Peyer's patch (tissue), 4 donors: ENCODE measurements around the gene MROH9. TPM values are rescaled to one million over a fixed set of nuclear protein-coding genes. Genes with fewer than 3 reads are reported as not detected.

ENCODE experiments used
- DNase-seq, 3 donors: peaks; one replicate each; pipeline ENCODE4 v3.0.0-alpha.2; 2017 to 2019
- H3K27ac ChIP-seq, 4 donors: fragments of 200-600 bp; sonication (generic); one replicate each; pipeline ENCODE4 v1.5.1; 2016 to 2019
- H3K27me3 ChIP-seq, 2 donors: fragments of 200-600 bp; sonication (generic); one replicate each; pipeline ENCODE4 v1.5.1; 2019
- H3K36me3 ChIP-seq, 3 donors: fragments of 200-600 bp; sonication (generic); one replicate each; pipeline ENCODE4 v1.5.1; 2016 to 2019
- H3K4me1 ChIP-seq, 4 donors: fragments of 200-600 bp; sonication (generic); one replicate each; pipeline ENCODE4 v1.5.1; 2016 to 2019
- H3K4me3 ChIP-seq, 4 donors: fragments of 200-600 bp; sonication (generic); 1 replicate in 3 of 4; 2 replicates in 1 of 4; pipeline ENCODE4 v1.5.1; 2016 to 2019; ENCODE audit warnings: mild to moderate bottlenecking in 1 of 4
- H3K9me3 ChIP-seq, 4 donors: fragments of 200-600 bp; sonication (generic); one replicate each; pipeline ENCODE4 v1.5.1; 2016 to 2019; ENCODE audit warnings: mild to moderate bottlenecking in 1 of 4
- POLR2A ChIP-seq, 2 donors: fragments of 450-650 bp; IDR thresholded peaks; one replicate each; pipeline ENCODE4 v1.5.1; 2017; ENCODE audit warnings: antibody characterized with exemption in 2 of 2, mild to moderate bottlenecking in 2 of 2, moderate library complexity in 2 of 2
- total RNA-seq, 4 donors: library from RNA; depleted of rRNA; stranded (reverse); fragments of >200 nt; gene quantifications; one replicate each; pipeline ENCODE4 v1.1.0, GENCODE V29; 2016
- TF ChIP-seq, protein P1 (sequence below), 6 experiments: fragments of 450-650 bp in 4 of 6; fragments of 200-600 bp in 2 of 6; sonication (generic) in 1 of 6; IDR thresholded peaks; one replicate each; pipeline ENCODE4 v1.5.1; 2017 to 2019; ENCODE audit warnings: antibody characterized with exemption in 6 of 6, mild to moderate bottlenecking in 3 of 6, moderate library complexity in 1 of 6

MROH9 gene
- total RNA-seq, 4 donors from 2014 or later = not detected

DNA sequence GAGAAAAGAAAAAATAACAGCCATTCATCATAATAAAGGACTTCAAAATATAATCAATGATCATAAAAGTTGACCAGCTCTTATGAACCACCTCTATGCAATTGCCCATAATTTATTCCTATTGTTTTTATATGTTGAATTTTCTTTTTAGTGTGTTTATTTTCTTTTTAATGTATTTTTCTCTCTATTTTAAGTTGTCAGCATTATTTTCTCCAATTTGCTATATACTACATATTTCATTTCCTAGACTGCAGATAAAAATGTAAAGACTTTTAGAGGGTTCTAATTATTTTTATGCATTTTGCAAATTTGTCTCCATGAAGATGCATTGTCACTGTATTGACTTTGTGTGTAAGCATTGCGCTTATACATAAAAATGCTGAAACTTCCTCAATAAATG lies 58.4 kb downstream of the MROH9 start:
- Histone ChIP-seq H3K4me3 (no peak overlapping the region), H3K9me3 (no peaks in the 10 kb centered on the region), H3K27ac (no peak overlapping the region), H3K4me1 (no peaks in the 10 kb centered on the region), H3K36me3 (no peaks in the 10 kb centered on the region), H3K27me3 (no peaks in the 10 kb centered on the region)
- TF ChIP-seq POLR2A (IDR thresholded peaks at IDR 0.05) = no peak
- TF ChIP-seq, protein P1, sequence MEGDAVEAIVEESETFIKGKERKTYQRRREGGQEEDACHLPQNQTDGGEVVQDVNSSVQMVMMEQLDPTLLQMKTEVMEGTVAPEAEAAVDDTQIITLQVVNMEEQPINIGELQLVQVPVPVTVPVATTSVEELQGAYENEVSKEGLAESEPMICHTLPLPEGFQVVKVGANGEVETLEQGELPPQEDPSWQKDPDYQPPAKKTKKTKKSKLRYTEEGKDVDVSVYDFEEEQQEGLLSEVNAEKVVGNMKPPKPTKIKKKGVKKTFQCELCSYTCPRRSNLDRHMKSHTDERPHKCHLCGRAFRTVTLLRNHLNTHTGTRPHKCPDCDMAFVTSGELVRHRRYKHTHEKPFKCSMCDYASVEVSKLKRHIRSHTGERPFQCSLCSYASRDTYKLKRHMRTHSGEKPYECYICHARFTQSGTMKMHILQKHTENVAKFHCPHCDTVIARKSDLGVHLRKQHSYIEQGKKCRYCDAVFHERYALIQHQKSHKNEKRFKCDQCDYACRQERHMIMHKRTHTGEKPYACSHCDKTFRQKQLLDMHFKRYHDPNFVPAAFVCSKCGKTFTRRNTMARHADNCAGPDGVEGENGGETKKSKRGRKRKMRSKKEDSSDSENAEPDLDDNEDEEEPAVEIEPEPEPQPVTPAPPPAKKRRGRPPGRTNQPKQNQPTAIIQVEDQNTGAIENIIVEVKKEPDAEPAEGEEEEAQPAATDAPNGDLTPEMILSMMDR (IDR thresholded peaks at IDR 0.05) = no peak
- DNase-seq = no peak

DNA sequence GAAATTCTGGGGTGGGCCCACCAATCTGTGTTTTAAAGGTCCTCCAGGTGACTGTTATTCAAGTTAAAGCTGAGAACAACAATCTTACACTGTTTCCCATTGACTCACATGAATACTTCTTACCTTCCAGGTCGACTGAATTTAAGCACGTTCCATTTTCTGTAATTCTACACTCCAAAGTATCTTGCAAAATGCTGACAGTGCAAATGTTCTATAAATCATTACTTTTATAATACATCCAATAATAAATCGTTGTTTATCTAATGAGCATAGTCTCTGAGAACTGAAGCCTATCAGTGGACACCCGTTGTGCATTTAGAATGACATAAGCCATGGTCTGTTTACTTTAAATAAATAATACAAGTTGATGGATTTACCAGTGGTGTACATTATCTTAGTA lies 79.5 kb downstream of the MROH9 start:
- no peaks in the 10 kb centered on the region for H3K36me3 ChIP-seq
- H3K4me1 ChIP-seq = no peaks in the 10 kb centered on the region
- H3K27me3 ChIP-seq = no peaks in the 10 kb centered on the region
- H3K4me3 ChIP-seq = no peak overlapping the region
- DNase-seq = no peak
- TF ChIP-seq POLR2A (IDR thresholded peaks at IDR 0.05) = no peak
- TF ChIP-seq, protein P1 (IDR thresholded peaks at IDR 0.05) = no peak
- no peaks in the 10 kb centered on the region for H3K9me3 ChIP-seq
- H3K27ac ChIP-seq = no peak overlapping the region

DNA sequence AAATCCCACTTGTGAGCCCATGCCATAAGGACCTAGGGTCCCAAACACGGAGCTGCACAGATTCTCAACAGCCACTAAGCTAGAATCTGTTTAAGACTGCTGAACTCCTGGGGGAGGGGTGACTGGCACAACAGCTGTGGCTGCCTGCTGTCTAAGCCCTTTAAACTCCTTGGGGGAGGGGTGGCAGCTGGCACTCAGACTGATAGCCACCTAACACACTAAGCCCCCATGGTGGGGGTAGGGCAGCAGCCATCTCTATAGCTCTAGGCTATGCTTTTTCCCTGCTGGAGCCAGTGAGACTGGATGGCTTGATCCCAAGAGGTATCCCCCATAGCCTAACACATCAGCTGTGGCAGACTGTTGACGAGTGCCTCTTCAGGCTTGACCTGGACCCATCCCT lies 82.1 kb downstream of the MROH9 start:
- DNase-seq = no peak
- Histone ChIP-seq H3K4me1 (no peaks in the 10 kb centered on the region), H3K4me3 (no peak overlapping the region), H3K27ac (no peak overlapping the region), H3K36me3 (no peaks in the 10 kb centered on the region), H3K9me3 (no peaks in the 10 kb centered on the region), H3K27me3 (no peaks in the 10 kb centered on the region)
- no peak for TF ChIP-seq POLR2A (IDR thresholded peaks at IDR 0.05)
- TF ChIP-seq, protein P1 (IDR thresholded peaks at IDR 0.05) = no peak

DNA sequence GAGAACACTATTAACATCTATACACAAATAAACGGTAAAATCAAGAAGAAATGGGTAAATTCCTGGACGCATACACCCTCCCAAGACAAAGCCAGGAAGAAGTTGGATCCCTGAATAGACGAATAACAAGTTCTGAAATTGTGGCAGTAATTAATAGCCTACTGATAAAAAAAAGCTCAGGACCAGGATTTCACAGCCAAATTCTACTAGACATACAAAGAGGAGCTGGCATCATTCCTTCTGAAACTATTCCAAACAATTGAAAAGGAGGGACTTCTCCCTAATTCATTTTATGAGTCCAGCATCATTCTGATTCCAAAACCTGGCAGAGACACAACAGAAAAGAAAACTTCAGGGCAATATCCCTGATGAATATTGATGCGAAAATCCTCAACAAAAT lies 84.6 kb downstream of the MROH9 start:
- TF ChIP-seq POLR2A (IDR thresholded peaks at IDR 0.05) = no peak
- TF ChIP-seq, protein P1 (IDR thresholded peaks at IDR 0.05) = no peak
- H3K4me3 ChIP-seq = no peak overlapping the region
- no peaks in the 10 kb centered on the region for H3K27me3 ChIP-seq
- H3K27ac ChIP-seq = no peak overlapping the region
- no peaks in the 10 kb centered on the region for H3K4me1 ChIP-seq
- DNase-seq = no peak
- no peaks in the 10 kb centered on the region for H3K9me3 ChIP-seq
- no peaks in the 10 kb centered on the region for H3K36me3 ChIP-seq

DNA sequence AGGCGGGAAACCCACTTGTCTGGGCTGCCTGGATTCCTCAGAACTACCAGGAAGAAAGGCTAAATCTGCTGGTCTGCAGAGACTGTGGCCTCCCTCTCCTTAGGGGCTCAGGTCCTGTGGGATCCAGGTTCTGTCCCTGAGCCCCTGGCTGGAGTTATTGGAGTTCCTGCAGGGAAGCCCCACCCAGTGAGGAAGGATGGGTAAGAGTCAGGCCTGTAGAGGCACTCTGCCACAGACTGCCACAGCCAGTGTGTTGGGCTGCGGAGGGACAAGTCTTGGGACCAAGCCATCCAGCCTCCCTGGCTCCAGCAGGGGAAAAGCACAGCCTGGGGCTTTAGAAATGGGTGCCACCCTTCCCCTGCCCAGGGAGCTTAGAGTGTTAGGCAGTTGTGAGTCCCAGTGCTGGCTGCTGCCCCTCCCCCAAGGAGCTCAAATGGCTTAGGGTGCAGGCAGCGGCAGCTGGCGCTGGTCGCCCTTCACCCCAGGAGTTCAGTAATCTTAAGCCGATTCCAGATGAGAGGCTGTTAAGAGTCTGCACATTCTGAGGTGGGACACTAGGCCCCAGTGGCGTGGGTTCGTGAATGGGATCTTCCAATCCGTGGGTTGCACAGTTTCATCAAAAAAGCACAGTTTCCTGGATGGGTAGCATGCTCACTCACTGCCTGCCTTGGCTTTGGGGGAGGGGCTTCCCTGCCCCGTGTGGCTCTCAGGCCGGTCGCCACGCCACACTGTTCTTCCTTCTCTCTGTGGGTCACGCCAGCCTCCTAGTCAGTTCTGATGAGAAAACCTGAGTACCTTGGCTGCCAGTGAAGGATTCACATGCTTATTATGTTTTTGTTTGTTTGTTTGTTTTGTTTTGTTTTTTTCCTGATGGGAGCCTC lies 97.7 kb downstream of the MROH9 start:
- H3K4me3 ChIP-seq = no peak overlapping the region
- TF ChIP-seq, protein P1 (IDR thresholded peaks at IDR 0.05) = no peak
- no peak for TF ChIP-seq POLR2A (IDR thresholded peaks at IDR 0.05)
- no peaks in the 10 kb centered on the region for H3K9me3 ChIP-seq
- H3K27me3 ChIP-seq = no peaks in the 10 kb centered on the region
- no peaks in the 10 kb centered on the region for H3K4me1 ChIP-seq
- H3K36me3 ChIP-seq = no peaks in the 10 kb centered on the region
- no peak overlapping the region for H3K27ac ChIP-seq
- DNase-seq = no peak
